H1 (cell line): ENCODE data around the gene CCDC171. TPM values are rescaled to one million over a fixed set of nuclear protein-coding genes. Genes with fewer than 3 reads are reported as not detected.

Source experiments
- CTCF ChIA-PET: fragments of 300-600 bp; sonication (Branson Sonifier 250); formaldehyde crosslinking; loops from one replicate; lab custom pipeline; 2021; ENCODE audit not compliant: partially characterized antibody; lab: Charles Lee
- POLR2A ChIA-PET: fragments of 300-600 bp; sonication (Branson Sonifier 250); formaldehyde crosslinking; loops from one replicate; lab custom pipeline; 2021; ENCODE audit warnings: inconsistent platforms; ENCODE audit not compliant: partially characterized antibody; lab: Charles Lee
- DNase-seq, 2 experiments: peaks; one replicate each; pipeline versions ENCODE4 v3.0.0 to v3.0.0-alpha.2; 2010 to 2022; ENCODE audit warnings: low spot score in 2 of 2, low read depth in 1 of 2, mixed read lengths in 1 of 2
- FAIRE-seq: peaks from 2 replicates; lab custom pipeline; 2011; peaks lifted over from hg19 to GRCh38; lab: Jason Lieb, UNC
- H2AFZ ChIP-seq: 2 replicates; pipeline ENCODE4 v1.8.1; 2012; ENCODE audit warnings: low read length, inconsistent platforms
- H2AK5ac ChIP-seq: 2 replicates; pipeline ENCODE4 v1.6.1; 2013; ENCODE audit warnings: low read depth, low read length
- H2BK120ac ChIP-seq: replicated peaks from 2 replicates; pipeline ENCODE3; 2013; ENCODE audit warnings: low read depth, low read length, inconsistent platforms
- H2BK12ac ChIP-seq: 2 replicates; pipeline ENCODE4 v1.6.1; 2013; ENCODE audit warnings: low read depth, low read length
- H2BK15ac ChIP-seq: 2 replicates; pipeline ENCODE4 v1.6.1; 2013; ENCODE audit warnings: low read length
- H2BK20ac ChIP-seq: 2 replicates; pipeline ENCODE4 v1.6.1; 2013; ENCODE audit warnings: low read length
- H2BK5ac ChIP-seq: 2 replicates; pipeline ENCODE4 v1.6.1; 2013; ENCODE audit warnings: low read depth, low read length
- H3K14ac ChIP-seq: 2 replicates; pipeline ENCODE4 v1.6.1; 2013; ENCODE audit warnings: inconsistent platforms; ENCODE audit not compliant: insufficient read length
- H3K18ac ChIP-seq: 2 replicates; pipeline ENCODE4 v1.6.1; 2013; ENCODE audit warnings: low read length; ENCODE audit errors: extremely low read depth
- H3K23ac ChIP-seq: 2 replicates; pipeline ENCODE4 v1.6.1; 2013; ENCODE audit warnings: inconsistent platforms; ENCODE audit not compliant: insufficient read length
- H3K23me2 ChIP-seq: 2 replicates; pipeline ENCODE4 v1.6.1; 2013; ENCODE audit warnings: low read depth, low read length
- H3K27ac ChIP-seq: 2 replicates; pipeline ENCODE4 v1.6.1; 2011; ENCODE audit warnings: low read depth, low read length, inconsistent platforms
- H3K27me3 ChIP-seq, 4 experiments: replicated peaks in 1 of 4; 1 replicate in 1 of 4; 2 replicates in 3 of 4; pipeline versions ENCODE4 v1.6.1 to v1.8.1; 2011 to 2013; ENCODE audit warnings: low read length in 3 of 4, mild to moderate bottlenecking in 3 of 4, inconsistent platforms in 2 of 4, mixed read lengths in 2 of 4, moderate library complexity in 1 of 4; ENCODE audit not compliant: control insufficient read depth in 3 of 4, insufficient read depth in 3 of 4; ENCODE audit errors: extremely low read depth in 1 of 4
- H3K36me3 ChIP-seq, 4 experiments: 2 replicates each; pipeline versions ENCODE4 v1.6.1 to v1.8.1; 2011 to 2013; ENCODE audit warnings: mild to moderate bottlenecking in 4 of 4, low read length in 3 of 4, moderate library complexity in 2 of 4, control low read depth in 1 of 4, inconsistent platforms in 1 of 4; ENCODE audit not compliant: insufficient read depth in 4 of 4, control insufficient read depth in 2 of 4
- H3K4ac ChIP-seq: replicated peaks from 2 replicates; pipeline ENCODE3; 2013; ENCODE audit warnings: low read length, low read depth, mixed read lengths, inconsistent platforms; ENCODE audit not compliant: insufficient read length
- H3K4me1 ChIP-seq, 4 experiments: replicated peaks in 1 of 4; 1 replicate in 1 of 4; 2 replicates in 3 of 4; pipeline versions ENCODE4 v1.6.1 to v1.8.1; 2011 to 2013; ENCODE audit warnings: low read length in 3 of 4, inconsistent platforms in 2 of 4, mixed read lengths in 1 of 4; ENCODE audit not compliant: insufficient read depth in 4 of 4, control insufficient read depth in 3 of 4
- H3K4me2 ChIP-seq, 2 experiments: 2 replicates each; pipeline versions ENCODE4 v1.6.1 to v1.8.1; 2011 to 2013; ENCODE audit warnings: low read depth in 2 of 2, low read length in 2 of 2, control low read depth in 1 of 2, inconsistent platforms in 1 of 2, mild to moderate bottlenecking in 1 of 2; ENCODE audit not compliant: insufficient read depth in 1 of 2
- H3K4me3 ChIP-seq, 4 experiments: fragments of 200-600, 300-600 bp in 1 of 4; sonication (generic), shearing (Covaris generic), sonication (Bioruptor Twin) in 1 of 4; 2 replicates each; pipeline versions ENCODE4 v1.5.1 to v1.8.1; 2011 to 2016; ENCODE audit warnings: low read length in 4 of 4, low read depth in 3 of 4, control low read depth in 2 of 4, inconsistent platforms in 2 of 4, mild to moderate bottlenecking in 2 of 4, mixed read lengths in 1 of 4, moderate library complexity in 1 of 4; ENCODE audit not compliant: insufficient read depth in 2 of 4; ENCODE audit errors: extremely low read depth in 1 of 4
- H3K56ac ChIP-seq: replicated peaks from 2 replicates; pipeline ENCODE3; 2013; ENCODE audit warnings: low read depth, mild to moderate bottlenecking, mixed read lengths, low read length, inconsistent platforms; ENCODE audit not compliant: insufficient read length
- H3K79me1 ChIP-seq: 2 replicates; pipeline ENCODE4 v1.6.1; 2013; ENCODE audit warnings: low read depth, low read length, control low read depth
- H3K79me2 ChIP-seq, 2 experiments: 2 replicates each; pipeline versions ENCODE4 v1.6.1 to v1.8.1; 2012 to 2013; ENCODE audit warnings: low read length in 2 of 2, mild to moderate bottlenecking in 2 of 2, inconsistent platforms in 1 of 2; ENCODE audit not compliant: insufficient read depth in 2 of 2, control insufficient read depth in 1 of 2
- H3K9ac ChIP-seq, 4 experiments: replicated peaks in 1 of 4; 1 replicate in 1 of 4; 2 replicates in 3 of 4; pipeline versions ENCODE4 v1.6.1 to v1.8.1; 2011 to 2013; ENCODE audit warnings: low read depth in 3 of 4, low read length in 3 of 4, control low read depth in 2 of 4, mild to moderate bottlenecking in 2 of 4, moderate library complexity in 2 of 4, inconsistent platforms in 1 of 4; ENCODE audit errors: extremely low read depth in 1 of 4
- H3K9me3 ChIP-seq, 2 experiments: 2 replicates each; pipeline versions ENCODE4 v1.6.1 to v1.8.1; 2012 to 2013; ENCODE audit warnings: mild to moderate bottlenecking in 2 of 2, moderate library complexity in 2 of 2, control low read depth in 1 of 2, inconsistent platforms in 1 of 2, low read depth in 1 of 2, low read length in 1 of 2, mixed read lengths in 1 of 2; ENCODE audit not compliant: insufficient read depth in 2 of 2
- H4K20me1 ChIP-seq, 2 experiments: replicated peaks in 1 of 2; 2 replicates each; pipeline versions ENCODE3 to v1.8.1; 2011 to 2013; ENCODE audit warnings: inconsistent platforms in 2 of 2, low read length in 2 of 2, mild to moderate bottlenecking in 1 of 2; ENCODE audit not compliant: insufficient read depth in 2 of 2, control insufficient read depth in 1 of 2
- H4K5ac ChIP-seq: 2 replicates; pipeline ENCODE4 v1.6.1; 2013; ENCODE audit warnings: low read length, low read depth, mixed read lengths, inconsistent platforms; ENCODE audit not compliant: insufficient read length
- H4K8ac ChIP-seq: 2 replicates; pipeline ENCODE4 v1.8.0; 2013; ENCODE audit warnings: mild to moderate bottlenecking, moderate library complexity, low read length, inconsistent platforms; ENCODE audit not compliant: insufficient read depth; ENCODE audit errors: extremely low read depth
- H4K91ac ChIP-seq: replicated peaks from 2 replicates; pipeline ENCODE3; 2013; ENCODE audit warnings: low read length, mixed read lengths, inconsistent platforms; ENCODE audit not compliant: insufficient read length
- CBX5 ChIP-seq: fragments of 300-800, 300-1000 bp; sonication (generic); IDR thresholded peaks from 2 replicates; pipeline ENCODE4 v1.7.1; 2016; ENCODE audit warnings: antibody characterized with exemption, low read length, low read depth
- CREB1 ChIP-seq: IDR thresholded peaks from 2 replicates; pipeline ENCODE4 v1.6.1; 2012; ENCODE audit warnings: inconsistent platforms
- GABPA ChIP-seq: IDR thresholded peaks from 2 replicates; pipeline ENCODE4 v1.6.1; 2011; ENCODE audit warnings: mild to moderate bottlenecking, low read length, moderate library complexity, borderline replicate concordance; ENCODE audit not compliant: insufficient read depth
- RAD21 ChIP-seq, 2 experiments: IDR thresholded peaks in 1 of 2; conservative IDR thresholded peaks in 1 of 2; 2 replicates each; pipeline ENCODE4 v1.6.1; 2011; ENCODE audit warnings: low read depth in 2 of 2, low read length in 2 of 2, improper control_type of control experiment in 1 of 2, inconsistent platforms in 1 of 2, mild to moderate bottlenecking in 1 of 2, moderate library complexity in 1 of 2
- SIRT6 ChIP-seq: IDR thresholded peaks from one replicate; pipeline ENCODE4 v1.7.1; 2012; ENCODE audit warnings: low read length, inconsistent platforms
- SP1 ChIP-seq: IDR thresholded peaks from 2 replicates; pipeline ENCODE4 v1.6.1; 2011; ENCODE audit warnings: low read depth, low read length
- polyA plus RNA-seq, 7 experiments: library from polyadenylated mRNA; depleted of rRNA in 3 of 7; stranded (reverse) in 5 of 7; unstranded in 2 of 7; fragments of >200 nt in 5 of 7; fragments of 200-250 nt in 2 of 7; gene quantifications; 1 replicate in 5 of 7; 2 replicates in 1 of 7; 4 replicates in 1 of 7; pipeline versions ENCODE4 v1.2.1 to v1.2.3, GENCODE V29; 2011 to 2013; ENCODE audit warnings: missing spikeins in 2 of 7, mixed read lengths in 2 of 7
- total RNA-seq: library from RNA; stranded (reverse); fragmentation: NEBNext Ultra II Directional; extraction: Animal tissue kit (Norgen Biotek cat#: 25700); gene quantifications from 2 replicates; pipeline ENCODE4 v1.2.1, GENCODE V29; 2021
- TF ChIP-seq, protein P1 (sequence below): IDR thresholded peaks from 2 replicates; pipeline ENCODE4 v1.6.1; 2011; ENCODE audit warnings: low read depth, mild to moderate bottlenecking, low read length; ENCODE audit not compliant: insufficient read depth
- TF ChIP-seq, protein P2 (sequence below), 3 experiments: IDR thresholded peaks; 1 replicate in 2 of 3; 2 replicates in 1 of 3; pipeline versions ENCODE4 v1.5.1 to v1.6.1; 2011; ENCODE audit warnings: low read length in 3 of 3, mild to moderate bottlenecking in 3 of 3, inconsistent platforms in 2 of 3, low read depth in 1 of 3, moderate library complexity in 1 of 3; ENCODE audit not compliant: insufficient read depth in 1 of 3; ENCODE audit errors: control extremely low read depth in 1 of 3

CCDC171 gene
- total and polyA plus RNA-seq, 2 of the 8 experiments (the other 6 are each of a cell fraction or from before 2014, with no cell fraction given): 0.83 to 2.3 TPM

DNA sequence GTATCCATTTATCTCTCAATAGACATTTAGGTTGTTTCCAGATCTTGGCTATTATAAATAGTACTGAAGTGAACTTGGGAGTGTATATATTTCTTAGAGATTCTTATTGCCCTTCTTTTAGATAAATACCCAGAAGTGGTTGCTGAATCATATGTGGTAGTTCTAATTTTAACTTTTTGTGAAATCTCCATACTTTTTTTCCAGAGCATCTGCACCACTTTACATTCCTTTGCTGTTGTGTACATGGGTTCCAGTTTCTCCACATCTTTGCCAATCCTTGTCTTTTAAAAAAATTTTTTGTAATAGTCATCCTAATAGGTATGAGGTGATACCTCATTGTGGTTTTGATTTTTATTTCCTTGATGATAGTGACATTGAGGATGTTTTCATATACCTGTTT is 303.7 kb downstream of the CCDC171 start:
- Histone ChIP-seq H3K27ac (no peak overlapping the region), H3K4me3 (no peak overlapping the region), H3K9me3 (no peaks in the 10 kb centered on the region), H2BK5ac (no peak overlapping the region), H3K4ac (no peak overlapping the region), H4K8ac (no peak overlapping the region), H3K23ac (no peak overlapping the region), H3K79me2 (no peaks in the 10 kb centered on the region), H4K20me1 (no peaks in the 10 kb centered on the region), H3K14ac (no peak overlapping the region), H3K27me3 (no peaks in the 10 kb centered on the region), H3K56ac (no peak overlapping the region), H2AK5ac (no peak overlapping the region), H4K5ac (no peak overlapping the region), H3K4me2 (no peak overlapping the region), H3K79me1 (no peaks in the 10 kb centered on the region), H4K91ac (no peak overlapping the region), H3K4me1 (no peaks in the 10 kb centered on the region), H3K18ac (no peak overlapping the region), H2AFZ (no peak overlapping the region), H3K23me2 (no peaks in the 10 kb centered on the region), H2BK12ac (no peak overlapping the region), H2BK20ac (no peak overlapping the region), H2BK15ac (no peak overlapping the region), H2BK120ac (no peak overlapping the region), H3K9ac (no peak overlapping the region), H3K36me3 (no peaks in the 10 kb centered on the region)
- DNase-seq: no peak
- TF ChIP-seq RAD21 (IDR thresholded peaks at IDR 0.05 in 1 of 2, conservative IDR thresholded peaks at IDR 0.05 in 1 of 2; ENCODE audit: low read depth in 2 of 2, low read length in 2 of 2): no peak
- no peak for TF ChIP-seq CBX5
- TF ChIP-seq, protein P1, sequence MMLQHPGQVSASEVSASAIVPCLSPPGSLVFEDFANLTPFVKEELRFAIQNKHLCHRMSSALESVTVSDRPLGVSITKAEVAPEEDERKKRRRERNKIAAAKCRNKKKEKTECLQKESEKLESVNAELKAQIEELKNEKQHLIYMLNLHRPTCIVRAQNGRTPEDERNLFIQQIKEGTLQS: no peak
- TF ChIP-seq, protein P2, sequence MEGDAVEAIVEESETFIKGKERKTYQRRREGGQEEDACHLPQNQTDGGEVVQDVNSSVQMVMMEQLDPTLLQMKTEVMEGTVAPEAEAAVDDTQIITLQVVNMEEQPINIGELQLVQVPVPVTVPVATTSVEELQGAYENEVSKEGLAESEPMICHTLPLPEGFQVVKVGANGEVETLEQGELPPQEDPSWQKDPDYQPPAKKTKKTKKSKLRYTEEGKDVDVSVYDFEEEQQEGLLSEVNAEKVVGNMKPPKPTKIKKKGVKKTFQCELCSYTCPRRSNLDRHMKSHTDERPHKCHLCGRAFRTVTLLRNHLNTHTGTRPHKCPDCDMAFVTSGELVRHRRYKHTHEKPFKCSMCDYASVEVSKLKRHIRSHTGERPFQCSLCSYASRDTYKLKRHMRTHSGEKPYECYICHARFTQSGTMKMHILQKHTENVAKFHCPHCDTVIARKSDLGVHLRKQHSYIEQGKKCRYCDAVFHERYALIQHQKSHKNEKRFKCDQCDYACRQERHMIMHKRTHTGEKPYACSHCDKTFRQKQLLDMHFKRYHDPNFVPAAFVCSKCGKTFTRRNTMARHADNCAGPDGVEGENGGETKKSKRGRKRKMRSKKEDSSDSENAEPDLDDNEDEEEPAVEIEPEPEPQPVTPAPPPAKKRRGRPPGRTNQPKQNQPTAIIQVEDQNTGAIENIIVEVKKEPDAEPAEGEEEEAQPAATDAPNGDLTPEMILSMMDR (IDR thresholded peaks at IDR 0.05; ENCODE audit: control extremely low read depth in 1 of 3, insufficient read depth in 1 of 3, low read depth in 1 of 3, low read length in 3 of 3): no peak
- TF ChIP-seq SP1: no peak
- TF ChIP-seq CREB1: no peak
- no peak for TF ChIP-seq SIRT6
- no peak for TF ChIP-seq GABPA
- POLR2A ChIA-PET: no interaction called here
- no peak for FAIRE-seq
- CTCF ChIA-PET: no interaction called here
